ENCODE data around the gene SLITRK4.

The SLITRK4 gene, protein sequence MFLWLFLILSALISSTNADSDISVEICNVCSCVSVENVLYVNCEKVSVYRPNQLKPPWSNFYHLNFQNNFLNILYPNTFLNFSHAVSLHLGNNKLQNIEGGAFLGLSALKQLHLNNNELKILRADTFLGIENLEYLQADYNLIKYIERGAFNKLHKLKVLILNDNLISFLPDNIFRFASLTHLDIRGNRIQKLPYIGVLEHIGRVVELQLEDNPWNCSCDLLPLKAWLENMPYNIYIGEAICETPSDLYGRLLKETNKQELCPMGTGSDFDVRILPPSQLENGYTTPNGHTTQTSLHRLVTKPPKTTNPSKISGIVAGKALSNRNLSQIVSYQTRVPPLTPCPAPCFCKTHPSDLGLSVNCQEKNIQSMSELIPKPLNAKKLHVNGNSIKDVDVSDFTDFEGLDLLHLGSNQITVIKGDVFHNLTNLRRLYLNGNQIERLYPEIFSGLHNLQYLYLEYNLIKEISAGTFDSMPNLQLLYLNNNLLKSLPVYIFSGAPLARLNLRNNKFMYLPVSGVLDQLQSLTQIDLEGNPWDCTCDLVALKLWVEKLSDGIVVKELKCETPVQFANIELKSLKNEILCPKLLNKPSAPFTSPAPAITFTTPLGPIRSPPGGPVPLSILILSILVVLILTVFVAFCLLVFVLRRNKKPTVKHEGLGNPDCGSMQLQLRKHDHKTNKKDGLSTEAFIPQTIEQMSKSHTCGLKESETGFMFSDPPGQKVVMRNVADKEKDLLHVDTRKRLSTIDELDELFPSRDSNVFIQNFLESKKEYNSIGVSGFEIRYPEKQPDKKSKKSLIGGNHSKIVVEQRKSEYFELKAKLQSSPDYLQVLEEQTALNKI

DNA sequence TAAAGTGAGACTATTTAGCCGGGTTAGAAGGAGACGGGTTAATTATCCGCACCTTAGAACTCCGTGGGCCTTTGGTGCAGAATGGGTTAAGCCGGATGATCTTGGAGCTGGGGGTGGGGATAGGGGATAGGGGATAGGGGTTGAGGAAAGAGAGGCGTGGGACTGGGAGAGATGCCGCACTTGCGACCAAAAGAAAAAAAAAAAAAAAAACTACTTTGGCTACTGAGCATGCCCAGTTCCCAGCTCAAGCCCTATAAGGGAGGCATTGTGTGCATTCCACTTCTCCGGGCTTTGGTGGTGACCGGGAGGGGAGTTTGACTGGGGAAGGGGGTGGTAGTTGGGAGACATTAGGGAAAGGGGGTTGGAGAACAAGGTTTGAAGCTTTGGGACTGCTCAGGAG, at the start of gene SLITRK4:
Gene SLITRK4, minus strand, starts transcription at position 187 of the 400 bp plus-strand sequence. CDS start 4,993 bp downstream, outside the sequence.
- DNase-seq (ENCODE audit: low spot score) = no peak

DNA sequence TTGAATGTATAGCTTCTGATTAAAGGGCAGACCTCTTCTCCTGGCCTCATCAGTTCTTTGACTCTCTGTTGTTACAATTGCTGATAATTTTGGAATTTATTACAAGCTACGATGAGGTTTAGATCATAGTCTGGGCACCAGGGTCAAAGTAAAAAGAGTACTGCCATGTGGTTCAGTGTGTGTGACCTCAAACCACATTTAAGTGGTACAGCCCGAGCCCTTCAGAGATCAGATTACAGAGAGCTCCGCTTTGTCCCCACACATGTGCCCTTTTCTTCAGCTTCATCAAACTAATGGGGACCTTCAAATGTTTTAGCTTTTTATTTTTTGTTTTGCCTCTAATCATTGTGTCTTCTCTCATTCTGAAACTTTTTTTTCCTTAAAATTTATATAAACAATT, 47.6 kb upstream of the SLITRK4 start:
- DNase-seq (ENCODE audit: low spot score) = no peak
- TF ChIP-seq, protein P1, sequence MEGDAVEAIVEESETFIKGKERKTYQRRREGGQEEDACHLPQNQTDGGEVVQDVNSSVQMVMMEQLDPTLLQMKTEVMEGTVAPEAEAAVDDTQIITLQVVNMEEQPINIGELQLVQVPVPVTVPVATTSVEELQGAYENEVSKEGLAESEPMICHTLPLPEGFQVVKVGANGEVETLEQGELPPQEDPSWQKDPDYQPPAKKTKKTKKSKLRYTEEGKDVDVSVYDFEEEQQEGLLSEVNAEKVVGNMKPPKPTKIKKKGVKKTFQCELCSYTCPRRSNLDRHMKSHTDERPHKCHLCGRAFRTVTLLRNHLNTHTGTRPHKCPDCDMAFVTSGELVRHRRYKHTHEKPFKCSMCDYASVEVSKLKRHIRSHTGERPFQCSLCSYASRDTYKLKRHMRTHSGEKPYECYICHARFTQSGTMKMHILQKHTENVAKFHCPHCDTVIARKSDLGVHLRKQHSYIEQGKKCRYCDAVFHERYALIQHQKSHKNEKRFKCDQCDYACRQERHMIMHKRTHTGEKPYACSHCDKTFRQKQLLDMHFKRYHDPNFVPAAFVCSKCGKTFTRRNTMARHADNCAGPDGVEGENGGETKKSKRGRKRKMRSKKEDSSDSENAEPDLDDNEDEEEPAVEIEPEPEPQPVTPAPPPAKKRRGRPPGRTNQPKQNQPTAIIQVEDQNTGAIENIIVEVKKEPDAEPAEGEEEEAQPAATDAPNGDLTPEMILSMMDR (IDR thresholded peaks at IDR 0.05; ENCODE audit: extremely low read depth, missing control alignments) = no peak

More for the DNA sequence above, at the start of gene SLITRK4:
- TF ChIP-seq, protein P1 (IDR thresholded peaks at IDR 0.05; ENCODE audit: extremely low read depth, missing control alignments) = no peak

DNA sequence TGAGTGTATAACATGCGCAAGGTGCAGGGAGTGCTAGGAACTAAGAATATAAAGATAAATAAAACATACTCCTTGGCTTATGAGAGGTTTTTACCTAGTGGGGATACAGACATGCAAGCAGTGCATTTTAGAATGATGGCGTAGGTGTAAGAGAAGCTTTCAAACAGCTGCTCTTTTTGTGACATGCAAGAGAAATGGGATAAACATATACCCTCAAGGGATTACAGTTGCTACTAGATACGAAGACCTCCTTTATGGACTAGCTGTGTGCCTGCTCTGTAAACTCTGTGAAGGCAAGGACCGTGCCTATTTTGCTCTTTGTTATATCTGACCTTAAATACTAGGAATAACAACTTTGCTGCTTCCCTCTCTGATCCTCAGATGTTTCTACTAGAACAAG, 39.0 kb upstream of the SLITRK4 start:
- DNase-seq (ENCODE audit: low spot score) = no peak
- TF ChIP-seq, protein P1 (IDR thresholded peaks at IDR 0.05; ENCODE audit: extremely low read depth, missing control alignments) = no peak

DNA sequence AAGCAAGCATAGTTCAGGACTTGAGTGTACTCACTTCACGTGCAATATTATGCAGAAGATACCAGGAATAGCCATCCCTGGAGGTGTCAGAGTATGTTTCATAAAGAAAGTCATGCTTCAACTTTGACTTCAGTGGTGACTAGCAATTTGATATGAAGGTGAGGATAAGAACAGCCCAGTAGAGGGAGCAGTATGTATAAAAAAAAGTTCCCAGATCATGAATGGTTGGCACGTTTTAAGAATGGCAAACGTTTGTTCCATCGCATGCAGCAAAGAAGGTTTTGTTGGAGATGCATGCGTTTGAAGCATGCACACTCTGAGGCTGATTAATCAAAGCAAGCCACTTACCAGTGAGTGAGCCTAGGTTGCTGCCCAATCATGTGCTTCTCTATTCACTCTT, 33.5 kb upstream of the SLITRK4 start:
- no peak for DNase-seq (ENCODE audit: low spot score)
- TF ChIP-seq, protein P1 (IDR thresholded peaks at IDR 0.05; ENCODE audit: extremely low read depth, missing control alignments) = no peak

DNA sequence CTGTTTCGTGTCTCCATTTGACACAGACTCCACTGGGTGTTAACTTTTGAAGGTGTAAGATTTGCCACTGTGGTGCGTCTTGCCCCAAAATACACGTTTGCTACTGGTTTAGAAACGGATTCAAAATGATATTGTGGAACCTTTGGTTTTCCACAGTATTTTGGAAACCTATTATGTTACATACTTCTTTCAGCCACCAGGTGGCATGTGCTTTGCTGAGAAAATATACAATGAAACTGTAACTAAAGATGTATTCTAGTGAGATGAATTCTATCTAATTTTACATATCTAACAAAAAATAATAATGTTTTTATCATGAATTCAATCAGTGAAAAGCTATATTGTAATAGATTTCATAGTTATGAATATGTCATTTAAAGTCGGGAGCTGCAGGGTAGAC, 28.4 kb upstream of the SLITRK4 start:
- TF ChIP-seq, protein P1 (IDR thresholded peaks at IDR 0.05; ENCODE audit: extremely low read depth, missing control alignments) = no peak
- DNase-seq (ENCODE audit: low spot score) = no peak

DNA sequence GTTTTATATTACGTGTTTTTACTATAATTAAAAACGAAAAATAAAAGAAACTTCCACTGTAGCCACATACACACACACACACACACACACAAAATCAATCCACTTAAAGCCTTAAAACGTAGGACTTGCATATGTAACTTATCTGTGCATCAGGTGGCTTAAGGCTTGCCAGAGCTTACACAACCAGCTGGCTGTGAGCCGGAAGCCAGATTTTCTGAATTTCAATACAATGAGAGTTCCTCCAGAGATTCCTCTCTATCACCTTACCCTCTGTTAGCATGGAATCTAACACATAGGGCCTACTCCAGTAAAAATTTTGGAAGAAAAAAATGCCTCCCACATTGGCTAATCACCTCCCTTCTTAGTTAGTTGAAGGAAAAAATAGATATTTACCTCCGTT, 27.9 kb upstream of the SLITRK4 start:
- DNase-seq (ENCODE audit: low spot score) = no peak
- TF ChIP-seq, protein P1 (IDR thresholded peaks at IDR 0.05; ENCODE audit: extremely low read depth, missing control alignments) = no peak

DNA sequence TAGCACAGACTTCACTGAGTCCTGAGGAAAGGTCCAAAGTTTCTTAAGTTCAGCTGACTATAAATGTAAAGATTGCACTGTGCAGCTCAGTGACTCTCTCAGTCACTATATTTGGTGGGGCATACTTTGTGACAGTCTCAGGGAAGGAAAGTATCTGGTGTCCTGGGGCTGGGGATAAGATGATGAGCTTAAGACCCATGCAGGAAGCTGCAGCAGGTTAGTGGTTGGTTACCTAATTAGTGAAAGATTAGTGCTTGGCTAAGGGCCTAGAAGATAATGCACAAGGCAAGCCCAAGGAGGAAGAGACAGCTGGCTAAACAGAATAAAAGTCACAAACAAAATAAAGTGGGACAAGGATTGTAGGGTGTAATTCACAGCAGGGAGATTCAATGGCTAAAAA, 25.4 kb upstream of the SLITRK4 start:
- TF ChIP-seq, protein P1 (IDR thresholded peaks at IDR 0.05; ENCODE audit: extremely low read depth, missing control alignments) = no peak
- DNase-seq (ENCODE audit: low spot score) = no peak
